ENCODE measurements around the gene OLA1. TPM values are rescaled to one million over a fixed set of nuclear protein-coding genes. Genes with fewer than 3 reads are reported as not detected.

Gene OLA1
- total RNA-seq, 4 donors from 2014 or later = 8.5 to 68.2 (median 43.2) TPM

GRCh38 chr2:174062934-174063333 lies 185.4 kb downstream of the OLA1 start:
- DNase-seq = no peak
- Histone ChIP-seq H3K4me1 (no peaks in the 10 kb centered on the region), H3K27me3 (no peaks in the 10 kb centered on the region), H3K4me3 (no peak overlapping the region), H3K27ac (no peak overlapping the region), H3K9me3 (no peaks in the 10 kb centered on the region), H3K36me3 (no peaks in the 10 kb centered on the region)
- TF ChIP-seq POLR2A (IDR thresholded peaks at IDR 0.05) = no peak
- no peak for TF ChIP-seq CTCF (IDR thresholded peaks at IDR 0.05)
- intact Hi-C loops (cut with DNase I; ENCODE audit: low total_unique reads) = no loop called here

- Histone ChIP-seq H3K27me3 (no peaks in the 10 kb centered on the region), H3K9me3 (no peaks in the 10 kb centered on the region), H3K4me1 (no peaks in the 10 kb centered on the region), H3K4me3 (no peak overlapping the region), H3K36me3 (no peaks in the 10 kb centered on the region), H3K27ac (no peak overlapping the region)
- DNase-seq = no peak
- intact Hi-C loops (cut with DNase I; ENCODE audit: low total_unique reads) = no loop called here
- TF ChIP-seq POLR2A (IDR thresholded peaks at IDR 0.05) (no peak), CTCF (IDR thresholded peaks at IDR 0.05) (no peak)
Observed at GRCh38 chr2:174059884-174060244, 188.5 kb downstream of the OLA1 start.

- Histone ChIP-seq H3K4me1 (no peaks in the 10 kb centered on the region), H3K4me3 (no peak overlapping the region), H3K36me3 (no peaks in the 10 kb centered on the region), H3K27ac (peak overlapping the region in 1 of 2 donors; percentile 8), H3K27me3 (no peaks in the 10 kb centered on the region), H3K9me3 (no peaks in the 10 kb centered on the region)
- TF ChIP-seq POLR2A (IDR thresholded peaks at IDR 0.05) = no peak
- TF ChIP-seq CTCF (IDR thresholded peaks at IDR 0.05) = no peak
- DNase-seq = no peak
- intact Hi-C loops (cut with DNase I; ENCODE audit: low total_unique reads) = no loop called here
Observed at GRCh38 chr2:174059178-174059883, 189.0 kb downstream of the OLA1 start.

GRCh38 chr2:174058456-174058855 lies 189.9 kb downstream of the OLA1 start:
- H3K4me1 ChIP-seq = no peaks in the 10 kb centered on the region
- H3K9me3 ChIP-seq = no peaks in the 10 kb centered on the region
- peak overlapping the region in 1 of 2 donors; percentile 8 for H3K27ac ChIP-seq
- H3K4me3 ChIP-seq = no peak overlapping the region
- DNase-seq = no peak
- H3K36me3 ChIP-seq = no peaks in the 10 kb centered on the region
- no peaks in the 10 kb centered on the region for H3K27me3 ChIP-seq
- TF ChIP-seq CTCF (IDR thresholded peaks at IDR 0.05) (no peak), POLR2A (IDR thresholded peaks at IDR 0.05) (no peak)
- intact Hi-C loops (cut with DNase I; ENCODE audit: low total_unique reads) = no loop called here

- no peak for DNase-seq
- TF ChIP-seq POLR2A (IDR thresholded peaks at IDR 0.05) (no peak), CTCF (IDR thresholded peaks at IDR 0.05) (no peak)
- no peak overlapping the region for H3K27ac ChIP-seq
- H3K36me3 ChIP-seq = no peaks in the 10 kb centered on the region
- H3K4me1 ChIP-seq = no peaks in the 10 kb centered on the region
- intact Hi-C loops (cut with DNase I; ENCODE audit: low total_unique reads) = no loop called here
- H3K4me3 ChIP-seq = no peak overlapping the region
- no peaks in the 10 kb centered on the region for H3K9me3 ChIP-seq
- no peaks in the 10 kb centered on the region for H3K27me3 ChIP-seq
Observed at GRCh38 chr2:174058026-174058425, 190.3 kb downstream of the OLA1 start.

All from uterus (tissue), 4 donors.